GM12891 (cell line): ENCODE measurements around the gene MRPL12.

Experiments used
- PAX5 ChIP-seq: IDR thresholded peaks from 2 replicates; pipeline ENCODE4 v1.6.1; 2011; ENCODE audit warnings: low read length, moderate library complexity, mild to moderate bottlenecking; ENCODE audit not compliant: insufficient read depth, severe bottlenecking
- POLR2A ChIP-seq: IDR thresholded peaks from 2 replicates; pipeline ENCODE4 v1.6.1; 2011; ENCODE audit warnings: low read depth, low read length, control low read depth
- POLR2AphosphoS5 ChIP-seq: IDR thresholded peaks from 2 replicates; pipeline ENCODE4 v1.6.1; 2011; ENCODE audit warnings: low read depth, low read length, control low read depth
- POU2F2 ChIP-seq: IDR thresholded peaks from 2 replicates; pipeline ENCODE4 v1.6.1; 2011; ENCODE audit warnings: low read depth, mild to moderate bottlenecking, control low read depth, low read length, moderate library complexity
- SPI1 ChIP-seq: IDR thresholded peaks from 2 replicates; pipeline ENCODE4 v1.6.1; 2011; ENCODE audit warnings: low read depth, low read length, control low read depth
- TAF1 ChIP-seq: IDR thresholded peaks from 2 replicates; pipeline ENCODE4 v1.6.1; 2011; ENCODE audit warnings: low read depth, low read length, control low read depth

- TF ChIP-seq POLR2A (no peak), TAF1 (no peak), PAX5 (no peak), POU2F2 (no peak), POLR2AphosphoS5 (no peak), SPI1 (no peak)
Observed at GRCh38 chr17:81656118-81656743, 46.9 kb upstream of the MRPL12 start, which contains the start of gene PDE6G.
